Astrocyte (in vitro differentiated cells and primary cell): ENCODE data around the gene CDC14B. TPM values are rescaled to one million over a fixed set of nuclear protein-coding genes. Genes with fewer than 3 reads are reported as not detected.
A peak's percentile ranks its signal among the peaks of the same experiment; 100 is the strongest.

Experiments used
- DNase-seq: peaks from one replicate; pipeline ENCODE4 v3.0.0-alpha.2; 2010; ENCODE audit warnings: low read depth
- FAIRE-seq: peaks from 2 replicates; lab custom pipeline; 2011; peaks lifted over from hg19 to GRCh38; lab: Jason Lieb, UNC
- H2AFZ ChIP-seq: 2 replicates; pipeline ENCODE4 v1.6.0; 2012; ENCODE audit warnings: low read depth, low read length, inconsistent platforms
- H3K27ac ChIP-seq: 2 replicates; pipeline ENCODE4 v1.5.1; 2011; ENCODE audit warnings: low read depth, low read length, inconsistent platforms
- H3K27me3 ChIP-seq: 2 replicates; pipeline ENCODE4 v1.6.0; 2011; ENCODE audit warnings: low read length, inconsistent platforms; ENCODE audit not compliant: insufficient read depth
- H3K36me3 ChIP-seq: 2 replicates; pipeline ENCODE4 v1.5.1; 2011; ENCODE audit warnings: low read length, inconsistent platforms; ENCODE audit not compliant: insufficient read depth
- H3K4me1 ChIP-seq: 2 replicates; pipeline ENCODE4 v1.5.1; 2011; ENCODE audit warnings: low read length, inconsistent platforms; ENCODE audit not compliant: insufficient read depth
- H3K4me2 ChIP-seq: 2 replicates; pipeline ENCODE4 v1.6.0; 2012; ENCODE audit warnings: low read length, inconsistent platforms
- H3K4me3 ChIP-seq: 2 replicates; pipeline ENCODE4 v1.5.1; 2011; ENCODE audit warnings: low read depth, mild to moderate bottlenecking, low read length, inconsistent platforms; ENCODE audit not compliant: insufficient read depth
- H3K79me2 ChIP-seq: 2 replicates; pipeline ENCODE4 v1.6.0; 2012; ENCODE audit warnings: mild to moderate bottlenecking, low read length, inconsistent platforms; ENCODE audit not compliant: insufficient read depth
- H3K9ac ChIP-seq: 2 replicates; pipeline ENCODE4 v1.6.0; 2012; ENCODE audit warnings: mild to moderate bottlenecking, low read length, inconsistent platforms
- H3K9me3 ChIP-seq: 2 replicates; pipeline ENCODE4 v1.5.1; 2012; ENCODE audit warnings: low read depth, mild to moderate bottlenecking, low read length, inconsistent platforms; ENCODE audit not compliant: insufficient read depth
- H4K20me1 ChIP-seq: 2 replicates; pipeline ENCODE4 v1.6.0; 2012; ENCODE audit warnings: low read length, inconsistent platforms; ENCODE audit not compliant: insufficient read depth
- H3K27ac Mint-ChIP-seq: one replicate; pipeline ENCODE4 v1.8.0; 2021; ENCODE audit warnings: mild to moderate bottlenecking, mixed read lengths; ENCODE audit not compliant: unreplicated experiment
- H3K27me3 Mint-ChIP-seq: one replicate; pipeline ENCODE4 v1.8.0; 2021; ENCODE audit warnings: low read depth, mixed read lengths; ENCODE audit not compliant: unreplicated experiment
- H3K36me3 Mint-ChIP-seq: one replicate; pipeline ENCODE4 v1.8.0; 2021; ENCODE audit warnings: low read depth, mixed read lengths; ENCODE audit not compliant: unreplicated experiment
- H3K4me1 Mint-ChIP-seq: one replicate; pipeline ENCODE4 v1.8.0; 2021; ENCODE audit warnings: low read depth, mixed read lengths; ENCODE audit not compliant: unreplicated experiment
- H3K4me3 Mint-ChIP-seq: one replicate; pipeline ENCODE4 v1.8.0; 2021; ENCODE audit warnings: mild to moderate bottlenecking, moderate library complexity, mixed read lengths; ENCODE audit not compliant: unreplicated experiment
- H3K9me3 Mint-ChIP-seq: one replicate; pipeline ENCODE4 v1.8.0; 2021; ENCODE audit warnings: mild to moderate bottlenecking, mixed read lengths; ENCODE audit not compliant: unreplicated experiment
- CTCF ChIP-seq: IDR thresholded peaks from 2 replicates; pipeline ENCODE4 v1.5.1; 2011; ENCODE audit warnings: low read depth, mild to moderate bottlenecking, inconsistent platforms, low read length, moderate library complexity; ENCODE audit not compliant: insufficient read depth
- EZH2 ChIP-seq: IDR thresholded peaks from 2 replicates; pipeline ENCODE4 v1.6.1; 2012; ENCODE audit warnings: mild to moderate bottlenecking, low read length, inconsistent platforms; ENCODE audit not compliant: insufficient read depth
- total RNA-seq: library from RNA; stranded (reverse); gene quantifications from 2 replicates; pipeline ENCODE4 v1.2.1, GENCODE V29; 2021

The CDC14B gene
- total RNA-seq, 1 donor from 2014 or later, result 22.5 TPM

- Histone ChIP-seq H3K4me3 (no peak overlapping the region), H3K4me2 (no peak overlapping the region), H3K9me3 (no peaks in the 10 kb centered on the region), H3K79me2 (no peaks in the 10 kb centered on the region), H3K4me1 (peaks cover 9% of the 10 kb centered on the region), H3K27ac (no peak overlapping the region), H3K36me3 (no peaks in the 10 kb centered on the region), H3K27me3 (no peaks in the 10 kb centered on the region), H3K9ac (no peak overlapping the region), H4K20me1 (no peaks in the 10 kb centered on the region), H2AFZ (no peak overlapping the region)
- H3K27ac Mint-ChIP-seq, result no peak overlapping the region
- no peak for DNase-seq
- H3K9me3 Mint-ChIP-seq, result no peaks in the 10 kb centered on the region
- H3K27me3 Mint-ChIP-seq, result no peaks in the 10 kb centered on the region
- no peak overlapping the region for H3K4me3 Mint-ChIP-seq
- TF ChIP-seq CTCF, result no peak
- no peak for TF ChIP-seq EZH2
- no peak for FAIRE-seq
- peaks cover 6% of the 10 kb centered on the region for H3K36me3 Mint-ChIP-seq
- peaks cover 33% of the 10 kb centered on the region for H3K4me1 Mint-ChIP-seq
Measured at GRCh38 chr9:96559339-96559943, 60.2 kb downstream of the CDC14B start.

GRCh38 chr9:96557921-96558320, 61.7 kb downstream of the CDC14B start:
- H2AFZ ChIP-seq, result no peak overlapping the region
- Mint-ChIP-seq H3K27ac (no peak overlapping the region), H3K9me3 (no peaks in the 10 kb centered on the region), H3K27me3 (no peaks in the 10 kb centered on the region), H3K4me1 (peaks cover 43% of the 10 kb centered on the region), H3K36me3 (peaks cover 6% of the 10 kb centered on the region), H3K4me3 (no peak overlapping the region)
- no peaks in the 10 kb centered on the region for H3K27me3 ChIP-seq
- no peak overlapping the region for H3K4me3 ChIP-seq
- H3K27ac ChIP-seq, result no peak overlapping the region
- H3K36me3 ChIP-seq, result no peaks in the 10 kb centered on the region
- H3K9me3 ChIP-seq, result no peaks in the 10 kb centered on the region
- H4K20me1 ChIP-seq, result no peaks in the 10 kb centered on the region
- no peak overlapping the region for H3K4me2 ChIP-seq
- DNase-seq (no peak), FAIRE-seq (no peak)
- no peak overlapping the region for H3K9ac ChIP-seq
- no peaks in the 10 kb centered on the region for H3K79me2 ChIP-seq
- H3K4me1 ChIP-seq, result peaks cover 22% of the 10 kb centered on the region
- TF ChIP-seq EZH2 (no peak), CTCF (no peak)

GRCh38 chr9:96556701-96557461, 62.8 kb downstream of the CDC14B start:
- Histone ChIP-seq H3K9ac (no peak overlapping the region), H3K27me3 (no peaks in the 10 kb centered on the region), H3K9me3 (no peaks in the 10 kb centered on the region), H3K79me2 (no peaks in the 10 kb centered on the region), H3K4me3 (no peak overlapping the region), H3K36me3 (no peaks in the 10 kb centered on the region), H2AFZ (no peak overlapping the region), H4K20me1 (no peaks in the 10 kb centered on the region), H3K27ac (no peak overlapping the region), H3K4me2 (no peak overlapping the region), H3K4me1 (peaks cover 27% of the 10 kb centered on the region)
- Mint-ChIP-seq H3K27me3 (no peaks in the 10 kb centered on the region), H3K36me3 (peaks cover 6% of the 10 kb centered on the region), H3K9me3 (no peaks in the 10 kb centered on the region), H3K4me1 (peaks cover 52% of the 10 kb centered on the region), H3K27ac (peak overlapping the region; percentile 64), H3K4me3 (peak overlapping the region; percentile 11)
- DNase-seq, result no peak
- no peak for FAIRE-seq
- TF ChIP-seq CTCF (no peak), EZH2 (no peak)
